IPS-20b (cell line): ENCODE measurements around the gene NAV2.

Source experiments
- H3K27ac ChIP-seq: one replicate; pipeline ENCODE4 v1.5.1; 2013; ENCODE audit warnings: low read length
- H3K27me3 ChIP-seq: 2 replicates; pipeline ENCODE4 v1.6.1; 2013; ENCODE audit warnings: mild to moderate bottlenecking, low read length, inconsistent platforms; ENCODE audit not compliant: insufficient read depth
- H3K36me3 ChIP-seq: 2 replicates; pipeline ENCODE4 v1.6.1; 2013; ENCODE audit warnings: low read depth, mild to moderate bottlenecking, inconsistent platforms, low read length, moderate library complexity; ENCODE audit not compliant: insufficient read depth
- H3K4me1 ChIP-seq: 2 replicates; pipeline ENCODE4 v1.6.1; 2013; ENCODE audit warnings: mild to moderate bottlenecking, control low read depth, inconsistent platforms, low read length, moderate library complexity; ENCODE audit not compliant: insufficient read depth
- H3K4me3 ChIP-seq: 2 replicates; pipeline ENCODE4 v1.5.1; 2013; ENCODE audit warnings: mild to moderate bottlenecking, low read length, inconsistent platforms
- H3K9ac ChIP-seq: 2 replicates; pipeline ENCODE4 v1.6.1; 2013; ENCODE audit warnings: low read depth, mild to moderate bottlenecking, inconsistent platforms, low read length, moderate library complexity
- H3K9me3 ChIP-seq: 2 replicates; pipeline ENCODE4 v1.6.1; 2013; ENCODE audit warnings: mild to moderate bottlenecking, low read depth, low read length, inconsistent platforms; ENCODE audit not compliant: insufficient read depth

Gene NAV2

DNA sequence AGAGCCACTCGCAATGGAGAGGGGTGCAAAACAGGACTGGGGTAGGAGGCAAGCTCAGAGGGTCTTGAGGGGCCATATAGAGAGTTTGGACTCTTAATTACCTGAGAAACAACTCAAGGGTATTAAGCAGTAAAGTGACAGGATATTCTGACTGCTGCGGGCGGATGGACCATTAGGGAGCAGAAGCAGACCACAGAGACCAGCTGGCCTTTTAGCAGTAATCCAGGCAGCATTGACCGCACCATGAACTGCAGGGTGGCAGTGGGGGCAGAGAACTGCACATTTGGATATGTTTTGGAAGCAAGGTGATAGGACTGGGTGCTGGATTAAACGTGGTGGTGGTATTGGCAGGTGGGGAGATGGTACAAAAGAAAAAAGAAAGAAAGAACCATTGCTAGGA, 322.3 kb downstream of the NAV2 start:
- H3K36me3 ChIP-seq: peaks cover 48% of the 10 kb centered on the region
- peaks cover 48% of the 10 kb centered on the region for H3K4me1 ChIP-seq
- no peak overlapping the region for H3K27ac ChIP-seq
- H3K9me3 ChIP-seq: no peaks in the 10 kb centered on the region
- no peaks in the 10 kb centered on the region for H3K27me3 ChIP-seq
- no peak overlapping the region for H3K4me3 ChIP-seq
- H3K9ac ChIP-seq: no peak overlapping the region

GRCh38 chr11:20035375-20035700, 322.7 kb downstream of the NAV2 start:
- Histone ChIP-seq H3K27ac (no peak overlapping the region), H3K36me3 (peaks cover 52% of the 10 kb centered on the region), H3K4me1 (peaks cover 46% of the 10 kb centered on the region), H3K4me3 (no peak overlapping the region), H3K27me3 (no peaks in the 10 kb centered on the region), H3K9ac (no peak overlapping the region), H3K9me3 (no peaks in the 10 kb centered on the region)

GRCh38 chr11:20035701-20036601, 323.3 kb downstream of the NAV2 start:
- Histone ChIP-seq H3K4me3 (no peak overlapping the region), H3K27ac (no peak overlapping the region), H3K27me3 (no peaks in the 10 kb centered on the region), H3K4me1 (peaks cover 40% of the 10 kb centered on the region), H3K9me3 (no peaks in the 10 kb centered on the region), H3K36me3 (peaks cover 58% of the 10 kb centered on the region), H3K9ac (no peak overlapping the region)

DNA sequence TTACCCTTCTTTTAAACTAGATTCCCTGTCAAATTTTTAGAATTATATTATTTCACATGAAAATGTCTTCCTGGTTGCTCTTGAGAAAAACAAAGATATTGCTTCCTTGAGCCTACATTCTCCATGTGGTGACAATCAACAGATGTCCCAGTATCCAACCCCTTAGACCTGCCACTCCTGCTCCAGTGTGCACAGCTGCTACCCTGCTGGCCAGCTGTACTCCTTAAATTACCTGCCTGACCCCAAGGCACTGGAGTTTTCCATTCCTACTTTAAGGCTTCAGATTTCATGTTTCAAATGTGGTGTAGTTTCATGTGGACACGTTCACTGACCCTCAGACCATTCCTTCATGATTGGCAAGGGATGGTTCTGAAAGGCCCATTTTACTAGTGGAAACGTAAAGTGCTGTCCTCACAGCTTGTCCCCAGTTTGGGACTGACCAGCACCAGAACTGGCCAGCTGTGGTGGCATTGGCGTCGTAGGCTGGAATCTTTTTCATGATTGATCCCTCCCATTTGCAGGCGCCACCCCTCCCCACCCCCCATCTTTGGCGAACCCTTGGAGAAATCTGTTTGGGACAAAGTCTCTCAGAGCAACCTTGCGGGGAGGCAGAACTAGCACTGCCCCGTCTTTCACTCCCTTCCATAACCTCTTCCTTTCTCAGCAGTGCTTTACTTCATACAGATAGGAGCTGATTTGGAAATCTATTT, 324.1 kb downstream of the NAV2 start:
- no peak overlapping the region for H3K4me3 ChIP-seq
- H3K9me3 ChIP-seq: no peaks in the 10 kb centered on the region
- no peak overlapping the region for H3K9ac ChIP-seq
- H3K27ac ChIP-seq: no peak overlapping the region
- H3K4me1 ChIP-seq: peaks cover 34% of the 10 kb centered on the region
- no peaks in the 10 kb centered on the region for H3K27me3 ChIP-seq
- H3K36me3 ChIP-seq: peaks cover 67% of the 10 kb centered on the region

DNA sequence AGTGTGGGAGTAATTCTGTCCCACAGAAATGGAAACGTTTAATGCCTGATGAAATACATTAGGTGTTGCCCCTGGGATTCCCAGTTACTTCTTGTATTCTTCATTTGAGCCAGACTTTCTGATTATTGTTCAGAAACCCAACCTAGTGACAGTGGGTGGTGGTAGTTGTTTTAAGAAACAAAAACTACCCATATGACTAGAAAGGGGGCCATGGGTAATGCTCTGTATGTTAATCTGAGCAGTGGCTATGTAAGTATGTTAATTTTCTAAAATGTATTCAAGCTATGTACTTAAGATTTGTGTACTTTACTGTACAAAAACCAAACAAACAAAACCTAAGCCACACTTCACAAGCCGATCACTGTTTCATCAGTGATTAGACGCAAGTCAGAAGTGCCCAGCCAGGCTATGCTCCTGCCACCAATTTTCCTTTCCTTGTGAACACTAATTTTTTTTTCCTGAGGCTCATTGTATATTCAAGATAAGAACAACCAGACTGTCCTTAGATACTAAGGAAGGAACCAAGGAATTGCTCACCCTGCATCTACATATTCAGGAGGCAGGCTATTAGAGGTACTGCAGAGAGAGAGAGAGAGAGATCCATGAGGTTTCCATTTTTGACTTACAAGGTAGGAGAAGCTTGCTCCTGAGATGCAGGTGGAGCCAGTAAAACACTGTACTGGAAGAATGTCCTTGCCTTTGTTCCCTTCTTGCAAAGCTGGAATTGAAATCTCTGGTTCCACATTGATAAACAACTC, 324.9 kb downstream of the NAV2 start:
- Histone ChIP-seq H3K36me3 (peaks cover 68% of the 10 kb centered on the region), H3K4me1 (peaks cover 34% of the 10 kb centered on the region), H3K27me3 (no peaks in the 10 kb centered on the region), H3K4me3 (no peak overlapping the region), H3K9me3 (no peaks in the 10 kb centered on the region), H3K27ac (no peak overlapping the region), H3K9ac (no peak overlapping the region)

GRCh38 chr11:20038412-20038811, 325.8 kb downstream of the NAV2 start:
- Histone ChIP-seq H3K9me3 (no peaks in the 10 kb centered on the region), H3K4me1 (peaks cover 32% of the 10 kb centered on the region), H3K36me3 (peaks cover 68% of the 10 kb centered on the region), H3K9ac (no peak overlapping the region), H3K4me3 (no peak overlapping the region), H3K27me3 (no peaks in the 10 kb centered on the region), H3K27ac (no peak overlapping the region)

GRCh38 chr11:20038972-20039371, 326.3 kb downstream of the NAV2 start:
- Histone ChIP-seq H3K36me3 (peaks cover 71% of the 10 kb centered on the region), H3K27ac (no peak overlapping the region), H3K4me3 (no peak overlapping the region), H3K9ac (no peak overlapping the region), H3K27me3 (no peaks in the 10 kb centered on the region), H3K4me1 (peaks cover 30% of the 10 kb centered on the region), H3K9me3 (no peaks in the 10 kb centered on the region)

GRCh38 chr11:20041499-20041898, 328.9 kb downstream of the NAV2 start:
- Histone ChIP-seq H3K27ac (no peak overlapping the region), H3K4me1 (peaks cover 26% of the 10 kb centered on the region), H3K4me3 (no peak overlapping the region), H3K27me3 (no peaks in the 10 kb centered on the region), H3K9ac (no peak overlapping the region), H3K36me3 (peaks cover 81% of the 10 kb centered on the region), H3K9me3 (no peaks in the 10 kb centered on the region)

DNA sequence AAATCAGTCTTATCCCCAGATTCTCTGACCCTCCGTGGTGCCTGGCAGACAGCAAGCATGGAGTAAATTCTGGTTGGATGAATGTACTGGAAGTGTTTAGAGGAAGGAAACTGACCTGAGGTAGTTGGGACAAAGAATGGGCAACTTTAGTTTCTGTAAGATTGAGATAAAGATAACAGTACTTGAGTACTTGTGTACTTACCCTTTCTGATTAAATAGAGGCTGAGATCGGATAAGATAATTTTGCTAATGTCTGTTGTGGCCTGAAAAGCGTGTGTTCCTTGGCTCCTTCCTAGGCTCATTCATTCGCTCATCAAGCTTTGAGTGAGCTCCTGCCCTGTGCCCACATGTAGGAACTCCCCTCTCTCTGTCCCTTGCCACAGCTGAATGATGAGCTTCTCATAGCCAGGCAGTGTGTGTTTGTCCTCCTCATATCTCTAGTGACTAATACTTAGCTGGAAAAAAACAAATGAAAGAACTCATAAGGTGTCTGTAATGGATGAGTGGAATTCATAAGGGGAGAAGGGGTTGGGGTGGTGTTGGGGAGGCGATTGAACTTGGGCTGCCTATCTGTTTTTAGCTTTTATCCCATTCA, 329.5 kb downstream of the NAV2 start:
- Histone ChIP-seq H3K27ac (no peak overlapping the region), H3K4me1 (peaks cover 23% of the 10 kb centered on the region), H3K27me3 (no peaks in the 10 kb centered on the region), H3K36me3 (peaks cover 81% of the 10 kb centered on the region), H3K4me3 (no peak overlapping the region), H3K9me3 (no peaks in the 10 kb centered on the region), H3K9ac (no peak overlapping the region)

DNA sequence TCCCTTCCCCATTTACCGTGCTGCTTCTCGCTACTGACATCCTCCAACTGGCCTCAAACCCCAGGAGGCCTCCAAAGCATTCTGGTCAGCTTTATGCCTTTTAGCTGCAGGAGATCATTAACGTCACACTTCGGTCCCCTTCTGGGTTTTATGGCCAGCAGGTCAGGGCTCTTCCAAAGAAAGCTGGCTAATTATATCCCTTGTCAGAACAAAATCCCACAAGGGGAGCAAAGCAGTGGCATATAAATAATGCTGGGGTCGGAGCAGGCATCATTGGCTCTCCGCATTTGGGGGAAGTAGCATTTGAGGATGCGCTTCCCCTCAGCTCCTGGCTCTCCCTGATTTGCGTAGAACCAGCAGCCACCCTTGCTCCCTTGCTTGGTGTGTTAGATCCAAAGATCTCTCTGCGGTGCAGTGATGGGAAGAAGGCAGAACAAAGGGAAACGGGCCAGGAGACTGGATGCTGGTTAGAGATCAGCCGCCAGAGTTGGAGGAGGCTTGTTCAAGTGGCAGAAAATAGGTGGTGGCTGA, 330.2 kb downstream of the NAV2 start:
- H3K27ac ChIP-seq: no peak overlapping the region
- no peak overlapping the region for H3K9ac ChIP-seq
- H3K36me3 ChIP-seq: peaks cover 81% of the 10 kb centered on the region

GRCh38 chr11:20043992-20044391, 331.4 kb downstream of the NAV2 start:
- H3K27me3 ChIP-seq: no peaks in the 10 kb centered on the region
- H3K27ac ChIP-seq: no peak overlapping the region
- H3K9ac ChIP-seq: no peak overlapping the region
- H3K4me1 ChIP-seq: peaks cover 14% of the 10 kb centered on the region
- H3K36me3 ChIP-seq: peaks cover 81% of the 10 kb centered on the region
- no peak overlapping the region for H3K4me3 ChIP-seq
- H3K9me3 ChIP-seq: no peaks in the 10 kb centered on the region

More for the DNA sequence above, 330.2 kb downstream of the NAV2 start:
- H3K4me1 ChIP-seq: peaks cover 16% of the 10 kb centered on the region
- H3K27me3 ChIP-seq: no peaks in the 10 kb centered on the region
- no peaks in the 10 kb centered on the region for H3K9me3 ChIP-seq
- H3K4me3 ChIP-seq: no peak overlapping the region
